H9 (cell line): ENCODE results near the gene ABCC2. TPM values are rescaled to one million over a fixed set of nuclear protein-coding genes. Genes with fewer than 3 reads are reported as not detected.

Experiments used
- DNase-seq: peaks from one replicate; pipeline ENCODE4 v3.0.0-alpha.2; 2017
- H2AFZ ChIP-seq: one replicate; pipeline ENCODE4 v1.6.1; 2013; ENCODE audit warnings: mild to moderate bottlenecking, low read length, control low read depth, moderate library complexity
- H2AK5ac ChIP-seq: 2 replicates; pipeline ENCODE4 v1.6.1; 2013; ENCODE audit warnings: low read length, control low read depth, mixed read lengths; ENCODE audit not compliant: insufficient read length
- H2BK120ac ChIP-seq: one replicate; pipeline ENCODE4 v1.6.1; 2013; ENCODE audit warnings: low read depth, mild to moderate bottlenecking, low read length, control low read depth, inconsistent platforms; ENCODE audit not compliant: poor library complexity, severe bottlenecking
- H2BK12ac ChIP-seq: 2 replicates; pipeline ENCODE4 v1.6.1; 2013; ENCODE audit warnings: low read length, control low read depth, mixed read lengths, low read depth; ENCODE audit not compliant: insufficient read length
- H2BK15ac ChIP-seq: 2 replicates; pipeline ENCODE4 v1.6.1; 2013; ENCODE audit warnings: low read depth, low read length, control low read depth
- H2BK20ac ChIP-seq: one replicate; pipeline ENCODE4 v1.6.1; 2013; ENCODE audit warnings: low read depth, mild to moderate bottlenecking, low read length, control low read depth, inconsistent platforms; ENCODE audit not compliant: poor library complexity, severe bottlenecking
- H2BK5ac ChIP-seq: 2 replicates; pipeline ENCODE4 v1.6.1; 2013; ENCODE audit warnings: low read length, control low read depth, mixed read lengths; ENCODE audit not compliant: insufficient read length
- H3K14ac ChIP-seq: 2 replicates; pipeline ENCODE4 v1.6.1; 2013; ENCODE audit warnings: low read length, control low read depth; ENCODE audit not compliant: insufficient read depth
- H3K18ac ChIP-seq: 2 replicates; pipeline ENCODE4 v1.6.1; 2013; ENCODE audit warnings: low read depth, mild to moderate bottlenecking, mixed read lengths, low read length, control low read depth; ENCODE audit not compliant: insufficient read length
- H3K23ac ChIP-seq: 2 replicates; pipeline ENCODE4 v1.6.1; 2013; ENCODE audit warnings: low read length, control low read depth, mixed read lengths, low read depth; ENCODE audit not compliant: insufficient read length
- H3K23me2 ChIP-seq: 2 replicates; pipeline ENCODE4 v1.6.1; 2013; ENCODE audit warnings: low read depth, mild to moderate bottlenecking, mixed read lengths, low read length, control low read depth; ENCODE audit not compliant: insufficient read length, poor library complexity, severe bottlenecking
- H3K27ac ChIP-seq: 2 replicates; pipeline ENCODE4 v1.5.1; 2013; ENCODE audit warnings: low read length, control low read depth, mixed read lengths, low read depth; ENCODE audit not compliant: insufficient read length
- H3K27me3 ChIP-seq: 2 replicates; pipeline ENCODE4 v1.6.1; 2013; ENCODE audit warnings: low read length, control low read depth, inconsistent platforms; ENCODE audit not compliant: insufficient read depth
- H3K4ac ChIP-seq: 2 replicates; pipeline ENCODE4 v1.6.1; 2013; ENCODE audit warnings: low read depth, mild to moderate bottlenecking, control low read depth, inconsistent platforms, low read length, moderate library complexity
- H3K4me1 ChIP-seq: 2 replicates; pipeline ENCODE4 v1.6.1; 2013; ENCODE audit warnings: low read length, control low read depth, inconsistent platforms; ENCODE audit not compliant: insufficient read depth
- H3K4me2 ChIP-seq: 2 replicates; pipeline ENCODE4 v1.6.1; 2013; ENCODE audit warnings: low read length, control low read depth, mixed read lengths; ENCODE audit not compliant: insufficient read length, insufficient read depth
- H3K56ac ChIP-seq: 2 replicates; pipeline ENCODE4 v1.6.1; 2013; ENCODE audit warnings: low read depth, mild to moderate bottlenecking, mixed read lengths, low read length, control low read depth; ENCODE audit not compliant: insufficient read length
- H3K79me1 ChIP-seq: 2 replicates; pipeline ENCODE4 v1.6.1; 2013; ENCODE audit warnings: low read depth, mild to moderate bottlenecking, moderate library complexity, low read length, control low read depth, inconsistent platforms; ENCODE audit not compliant: insufficient read depth, poor library complexity, severe bottlenecking
- H3K79me2 ChIP-seq: 2 replicates; pipeline ENCODE4 v1.6.1; 2013; ENCODE audit warnings: low read length, control low read depth, inconsistent platforms; ENCODE audit not compliant: insufficient read depth
- H3K9ac ChIP-seq: 2 replicates; pipeline ENCODE4 v1.6.1; 2013; ENCODE audit warnings: low read length, control low read depth, mixed read lengths; ENCODE audit not compliant: insufficient read length; ENCODE audit errors: extremely low read depth
- H3K9me3 ChIP-seq: one replicate; pipeline ENCODE4 v1.6.1; 2013; ENCODE audit warnings: low read depth, low read length, inconsistent platforms; ENCODE audit not compliant: control insufficient read depth
- H3T11ph ChIP-seq: one replicate; pipeline ENCODE4 v1.6.1; 2013; ENCODE audit warnings: mild to moderate bottlenecking, low read length, control low read depth, inconsistent platforms
- H4K20me1 ChIP-seq: one replicate; pipeline ENCODE4 v1.6.1; 2013; ENCODE audit not compliant: control insufficient read depth, insufficient read length, insufficient read depth
- H4K5ac ChIP-seq: 2 replicates; pipeline ENCODE4 v1.6.1; 2013; ENCODE audit warnings: low read depth, mild to moderate bottlenecking, mixed read lengths, low read length, control low read depth; ENCODE audit not compliant: insufficient read length
- H4K8ac ChIP-seq: replicated peaks from 2 replicates; pipeline ENCODE4 v1.6.1; 2013; ENCODE audit warnings: low read length, control low read depth, mixed read lengths, low read depth; ENCODE audit not compliant: insufficient read length
- H4K91ac ChIP-seq: 2 replicates; pipeline ENCODE4 v1.6.1; 2013; ENCODE audit warnings: low read depth, mild to moderate bottlenecking, moderate library complexity, mixed read lengths, low read length, control low read depth; ENCODE audit not compliant: insufficient read length
- H3K27ac Mint-ChIP-seq, 3 experiments: 2 replicates in 2 of 3; 3 replicates in 1 of 3; pipeline ENCODE4 v1.8.0; 2020 to 2021; ENCODE audit warnings: mixed read lengths in 3 of 3, mild to moderate bottlenecking in 1 of 3, moderate library complexity in 1 of 3
- H3K27me3 Mint-ChIP-seq: 2 replicates; pipeline ENCODE4 v1.8.0; 2021; ENCODE audit warnings: low read depth, mild to moderate bottlenecking, moderate library complexity, mixed read lengths
- H3K36me3 Mint-ChIP-seq, 3 experiments: 2 replicates in 2 of 3; 3 replicates in 1 of 3; pipeline ENCODE4 v1.8.0; 2020 to 2021; ENCODE audit warnings: low read depth in 3 of 3, mixed read lengths in 3 of 3; ENCODE audit not compliant: insufficient read depth in 1 of 3
- H3K4me1 Mint-ChIP-seq, 2 experiments: 2 replicates each; pipeline ENCODE4 v1.8.0; 2020; ENCODE audit warnings: mixed read lengths in 2 of 2
- H3K4me3 Mint-ChIP-seq, 2 experiments: 2 replicates in 1 of 2; 3 replicates in 1 of 2; pipeline ENCODE4 v1.8.0; 2020 to 2021; ENCODE audit warnings: mild to moderate bottlenecking in 2 of 2, mixed read lengths in 2 of 2, moderate library complexity in 1 of 2
- H3K9me3 Mint-ChIP-seq, 2 experiments: 2 replicates in 1 of 2; 3 replicates in 1 of 2; pipeline ENCODE4 v1.8.0; 2020; ENCODE audit warnings: mild to moderate bottlenecking in 2 of 2, mixed read lengths in 2 of 2, moderate library complexity in 1 of 2
- CTCF ChIP-seq: fragments of 200-600 bp; sonication (generic); conservative IDR thresholded peaks from 3 replicates; pipeline ENCODE4 v1.8.0; 2021; ENCODE audit warnings: antibody characterized with exemption, mild to moderate bottlenecking
- WGBS: extraction: QIAGEN DNeasy Blood & Tissue Kit; methylation state at CpG from one replicate; pipeline ENCODE4 v1.1.7; 2013; ENCODE audit warnings: missing lambda C conversion rate, low lambda C conversion rate, mixed read lengths; ENCODE audit not compliant: insufficient read length; ENCODE audit errors: extremely low coverage; 5-methylcytosine and 5-hydroxymethylcytosine counted together
- total RNA-seq: library from RNA; stranded (reverse); gene quantifications from 2 replicates; pipeline ENCODE4 v1.2.1, GENCODE V29; 2021

ABCC2 gene
- total RNA-seq, 1 experiment from 2014 or later: 0.68 TPM

GRCh38 chr10:99806091-99806490, 23.7 kb downstream of the ABCC2 start:
- H3K23me2 ChIP-seq: no peaks in the 10 kb centered on the region
- H2BK12ac ChIP-seq: no peak overlapping the region
- H3K9ac ChIP-seq: no peak overlapping the region
- no peak overlapping the region for H2BK5ac ChIP-seq
- no peaks in the 10 kb centered on the region for H3K9me3 ChIP-seq
- no peak overlapping the region for H4K8ac ChIP-seq
- no peak overlapping the region for H2AK5ac ChIP-seq
- H3K4me1 ChIP-seq: no peaks in the 10 kb centered on the region
- no peak overlapping the region for H4K5ac ChIP-seq
- WGBS: no CpG with 5 or more reads among the region's 3 CpGs
- H3K23ac ChIP-seq: no peak overlapping the region
- H2BK15ac ChIP-seq: no peak overlapping the region
- H3K79me1 ChIP-seq: no peaks in the 10 kb centered on the region
- H3K4ac ChIP-seq: no peak overlapping the region
- no peaks in the 10 kb centered on the region for H4K20me1 ChIP-seq
- H3K14ac ChIP-seq: no peak overlapping the region
- H3K4me2 ChIP-seq: no peak overlapping the region
- Mint-ChIP-seq H3K27ac (no peak overlapping the region), H3K9me3 (no peaks in the 10 kb centered on the region), H3K36me3 (no peaks in the 10 kb centered on the region), H3K27me3 (no peaks in the 10 kb centered on the region; the same call in none of the 2 replicates), H3K4me3 (no peak overlapping the region), H3K4me1 (no peaks in the 10 kb centered on the region)
- no peak overlapping the region for H3K27ac ChIP-seq
- no peak overlapping the region for H3T11ph ChIP-seq
- no peaks in the 10 kb centered on the region for H3K27me3 ChIP-seq
- DNase-seq: no peak
- H2BK120ac ChIP-seq: no peak overlapping the region
- H3K18ac ChIP-seq: no peak overlapping the region
- no peak overlapping the region for H3K56ac ChIP-seq
- TF ChIP-seq CTCF: no peak
- no peaks in the 10 kb centered on the region for H3K79me2 ChIP-seq
- no peak overlapping the region for H4K91ac ChIP-seq
- H2AFZ ChIP-seq: no peak overlapping the region
- H2BK20ac ChIP-seq: no peak overlapping the region
